GM19025 (cell line): ENCODE results near the gene OR2H2.

ENCODE experiments used
- ATAC-seq: cut with Tn5 transposase; IDR thresholded peaks from one replicate; pipeline ENCODE4 v1.9.1; 2021; ENCODE audit warnings: mild to moderate bottlenecking, low read depth, moderate library complexity; ENCODE audit not compliant: unreplicated experiment

The OR2H2 gene

GRCh38 chr6:29590218-29590808 lies 5.4 kb downstream of the OR2H2 start:
- no peak for ATAC-seq

GRCh38 chr6:29591677-29592076 lies 6.8 kb downstream of the OR2H2 start:
- no peak for ATAC-seq

- no peak for ATAC-seq
These were observed 8.4 kb downstream of the OR2H2 start for GRCh38 chr6:29593199-29593855.

GRCh38 chr6:29596381-29596900 lies 11.5 kb downstream of the OR2H2 start:
- ATAC-seq: no peak

- ATAC-seq: no peak
These were observed 12.3 kb downstream of the OR2H2 start for GRCh38 chr6:29597184-29597583.

- ATAC-seq: no peak
These were observed 13.3 kb downstream of the OR2H2 start for GRCh38 chr6:29598172-29598747.

GRCh38 chr6:29602564-29603361 lies 17.8 kb downstream of the OR2H2 start:
- ATAC-seq: no peak

GRCh38 chr6:29603456-29603855 lies 18.5 kb downstream of the OR2H2 start:
- ATAC-seq: no peak

GRCh38 chr6:29603930-29604329 lies 19.0 kb downstream of the OR2H2 start:
- ATAC-seq: no peak

GRCh38 chr6:29608131-29608530 lies 23.2 kb downstream of the OR2H2 start:
- ATAC-seq: no peak

- ATAC-seq: no peak
These were observed 25.6 kb downstream of the OR2H2 start for GRCh38 chr6:29610540-29610939.

GRCh38 chr6:29611426-29611825 lies 26.5 kb downstream of the OR2H2 start:
- ATAC-seq: no peak

GRCh38 chr6:29617782-29618554 lies 33.0 kb downstream of the OR2H2 start:
- ATAC-seq: no peak

- no peak for ATAC-seq
These were observed 34.7 kb downstream of the OR2H2 start for GRCh38 chr6:29619578-29620160.

- no peak for ATAC-seq
These were observed 35.7 kb downstream of the OR2H2 start for GRCh38 chr6:29620630-29621029.

GRCh38 chr6:29624520-29624961 lies 39.6 kb downstream of the OR2H2 start:
- no peak for ATAC-seq

- no peak for ATAC-seq
These were observed 40.5 kb downstream of the OR2H2 start for GRCh38 chr6:29625337-29625930.

- ATAC-seq: no peak
These were observed 42.2 kb downstream of the OR2H2 start for GRCh38 chr6:29626948-29627754.
